GM21529 (cell line): Measurements from ENCODE around the gene PUM1.

Experiments
- ATAC-seq: cut with Tn5 transposase; IDR thresholded peaks from one replicate; pipeline ENCODE4 v1.9.1; 2021; ENCODE audit not compliant: unreplicated experiment

Gene PUM1

DNA sequence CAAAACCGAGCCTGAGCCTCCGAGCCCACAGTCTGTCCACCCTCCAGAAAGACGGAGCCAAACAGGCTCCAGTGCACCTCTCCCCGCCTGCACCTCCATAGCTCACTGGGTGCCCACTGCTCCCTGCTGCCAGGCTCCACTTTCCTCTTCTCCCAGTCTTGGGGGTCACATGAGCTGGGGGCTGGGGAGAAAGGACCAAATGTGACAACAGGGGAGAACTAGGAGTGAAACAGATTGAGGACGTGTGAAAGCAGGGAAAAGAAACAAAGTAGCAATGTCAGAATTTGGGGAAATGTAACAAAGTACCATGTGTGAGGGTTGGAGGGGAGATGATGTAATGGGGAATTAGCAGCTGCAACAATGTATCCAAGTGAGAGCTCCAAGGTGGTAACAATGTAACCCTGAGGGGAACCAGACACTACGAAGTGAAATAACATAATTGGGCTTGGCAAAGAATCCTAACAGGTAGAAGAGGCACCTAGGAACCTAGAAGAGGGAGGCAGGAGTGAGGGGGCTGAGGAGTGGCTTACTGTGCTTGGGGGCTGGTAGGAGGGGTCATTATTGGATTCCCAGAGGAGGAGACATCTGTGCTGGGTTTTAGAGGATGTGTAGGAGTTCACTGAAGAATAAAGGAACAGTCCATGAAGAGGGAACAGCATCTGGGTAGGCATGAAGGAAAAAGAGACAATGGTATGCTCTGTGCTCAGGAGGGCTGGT is 169.4 kb downstream of the PUM1 start:
- no peak for ATAC-seq

DNA sequence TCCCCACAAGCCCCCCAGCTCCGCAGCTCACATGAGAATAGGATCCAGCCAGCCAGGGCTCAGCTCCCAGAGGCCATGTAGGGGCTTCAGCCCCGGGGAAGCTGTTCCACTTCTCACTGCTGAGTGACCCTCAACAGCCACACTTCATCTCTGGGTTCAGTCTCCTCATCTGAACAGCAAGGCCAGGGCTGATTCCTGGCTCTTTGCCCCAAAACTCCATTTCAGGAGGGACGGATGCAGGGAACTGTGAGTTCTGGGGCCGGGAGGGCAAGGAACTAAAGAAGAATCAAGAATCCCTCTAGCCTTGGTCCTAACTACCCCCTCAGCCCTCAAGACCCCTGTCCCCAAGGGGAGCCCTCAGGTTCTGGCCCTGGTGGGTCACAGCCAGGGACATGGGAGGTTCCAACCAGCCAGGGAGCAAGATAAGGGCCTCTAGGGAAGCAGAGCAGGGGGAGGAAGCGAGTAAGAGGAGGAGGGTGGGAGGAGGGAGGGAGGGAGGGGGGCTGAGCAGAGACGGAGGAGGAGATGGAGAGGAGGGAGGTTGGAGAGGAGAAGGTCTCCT is 170.1 kb downstream of the PUM1 start:
- no peak for ATAC-seq

DNA sequence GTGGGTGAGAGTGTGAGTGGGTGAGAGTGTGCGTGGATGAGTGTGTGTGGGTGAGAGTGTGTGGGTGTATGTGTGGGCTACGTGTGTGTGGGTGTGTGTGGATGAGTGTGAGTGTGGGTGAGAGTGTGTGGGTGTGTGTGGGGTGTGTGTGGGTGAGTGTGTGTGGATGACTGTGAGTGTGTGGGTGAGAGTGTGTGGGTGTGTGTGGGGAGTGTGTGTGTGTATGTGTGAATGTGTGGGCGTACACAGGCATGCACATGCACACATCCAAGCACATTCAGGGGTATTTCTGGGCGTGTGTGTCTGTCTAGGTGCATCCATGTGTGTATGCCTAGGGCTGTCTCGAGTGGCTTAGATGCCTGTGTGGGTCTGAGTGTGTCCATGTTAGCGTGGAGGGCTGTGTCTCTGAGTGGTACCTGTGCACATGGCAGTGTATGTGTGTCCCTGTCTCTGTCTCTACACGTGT is 171.0 kb downstream of the PUM1 start:
- ATAC-seq = no peak

GRCh38 chr1:30893776-30894507 is 171.6 kb downstream of the PUM1 start:
- ATAC-seq = no peak

- ATAC-seq = no peak
Measured at GRCh38 chr1:30892671-30893073, 172.8 kb downstream of the PUM1 start.

DNA sequence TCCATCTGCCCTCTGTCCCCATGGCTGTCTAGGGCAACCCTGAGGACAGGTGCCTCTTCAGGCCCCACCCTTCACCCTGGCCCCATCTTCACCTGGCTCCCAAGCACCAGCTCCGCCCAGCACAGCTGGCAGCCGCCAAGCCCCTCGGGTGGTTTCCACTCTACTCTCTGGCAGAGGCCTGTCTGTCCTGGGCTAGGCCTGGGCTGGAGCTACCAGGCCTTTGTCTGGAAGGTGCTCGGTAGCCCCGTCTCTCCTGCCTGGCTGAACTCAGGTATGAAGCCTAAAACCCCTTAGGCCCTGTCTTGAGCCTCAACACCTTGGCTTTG is 174.3 kb downstream of the PUM1 start:
- ATAC-seq = no peak

- ATAC-seq = no peak
Measured at GRCh38 chr1:30890502-30891226, 174.9 kb downstream of the PUM1 start.

- ATAC-seq = no peak
Measured at GRCh38 chr1:30889511-30889910, 176.0 kb downstream of the PUM1 start.

GRCh38 chr1:30888975-30889374 is 176.5 kb downstream of the PUM1 start:
- ATAC-seq = no peak

DNA sequence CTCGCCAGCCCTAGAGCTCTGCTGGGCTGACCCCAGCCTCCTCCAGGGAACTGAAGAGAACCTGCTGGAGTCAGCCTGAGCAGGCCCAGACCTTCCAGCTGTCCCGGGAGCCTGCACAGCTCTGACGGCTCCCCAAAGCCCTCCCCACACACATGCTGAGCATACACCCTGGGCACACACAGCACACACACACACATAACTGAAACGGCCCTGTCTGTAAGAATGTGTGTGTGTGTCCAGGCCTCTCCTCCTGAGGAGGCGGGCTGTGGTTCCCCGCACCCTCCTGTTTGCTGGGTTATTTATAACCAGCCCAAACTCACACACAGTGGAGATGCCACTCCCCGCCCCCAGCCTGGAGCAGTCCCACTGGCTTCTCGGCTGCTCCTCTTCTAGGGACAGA is 177.1 kb downstream of the PUM1 start:
- ATAC-seq = no peak

DNA sequence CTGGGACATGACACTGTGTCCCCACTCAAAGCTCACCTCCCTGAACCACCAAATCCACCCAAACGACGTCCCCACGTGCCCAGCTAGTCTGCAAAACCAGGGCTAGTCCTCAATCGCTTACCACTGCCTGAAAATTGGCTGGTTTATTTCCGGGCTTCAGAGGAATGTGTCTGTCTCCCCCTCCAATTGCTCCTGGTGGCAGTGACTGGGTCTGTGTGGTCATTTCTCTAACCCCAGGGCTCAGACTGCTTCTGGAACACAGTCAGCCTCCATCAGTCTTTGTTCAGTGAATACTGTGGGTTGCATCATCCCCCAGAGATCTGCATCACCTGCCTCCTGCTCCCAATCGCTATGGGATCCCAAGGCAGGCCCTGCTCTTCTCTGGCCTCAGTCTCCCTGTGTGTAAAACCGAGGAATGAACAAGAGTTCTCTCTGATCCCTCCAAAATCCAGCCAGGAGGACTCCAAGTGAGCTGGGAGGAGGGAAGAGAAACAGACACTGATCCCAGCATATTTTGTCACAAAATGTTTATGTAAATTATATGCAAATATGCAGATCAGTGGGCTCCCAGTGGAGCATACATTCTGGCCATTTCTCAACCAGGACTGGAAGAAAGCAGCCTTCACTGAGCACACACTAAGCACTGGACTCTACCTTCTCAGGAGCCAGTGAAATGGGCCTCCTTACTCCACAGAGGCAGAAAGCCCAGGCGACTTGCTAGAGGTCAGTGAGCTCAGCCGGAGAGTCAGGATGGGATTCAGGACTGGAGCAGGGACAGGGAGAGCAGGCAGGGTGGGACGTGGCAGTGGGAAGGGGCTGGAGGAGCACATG is 177.8 kb downstream of the PUM1 start:
- ATAC-seq = no peak

GRCh38 chr1:30886710-30887428 is 178.6 kb downstream of the PUM1 start:
- ATAC-seq = no peak

GRCh38 chr1:30885570-30886522 is 179.7 kb downstream of the PUM1 start:
- no peak for ATAC-seq

- no peak for ATAC-seq
Measured at GRCh38 chr1:30884723-30885122, 180.8 kb downstream of the PUM1 start.

DNA sequence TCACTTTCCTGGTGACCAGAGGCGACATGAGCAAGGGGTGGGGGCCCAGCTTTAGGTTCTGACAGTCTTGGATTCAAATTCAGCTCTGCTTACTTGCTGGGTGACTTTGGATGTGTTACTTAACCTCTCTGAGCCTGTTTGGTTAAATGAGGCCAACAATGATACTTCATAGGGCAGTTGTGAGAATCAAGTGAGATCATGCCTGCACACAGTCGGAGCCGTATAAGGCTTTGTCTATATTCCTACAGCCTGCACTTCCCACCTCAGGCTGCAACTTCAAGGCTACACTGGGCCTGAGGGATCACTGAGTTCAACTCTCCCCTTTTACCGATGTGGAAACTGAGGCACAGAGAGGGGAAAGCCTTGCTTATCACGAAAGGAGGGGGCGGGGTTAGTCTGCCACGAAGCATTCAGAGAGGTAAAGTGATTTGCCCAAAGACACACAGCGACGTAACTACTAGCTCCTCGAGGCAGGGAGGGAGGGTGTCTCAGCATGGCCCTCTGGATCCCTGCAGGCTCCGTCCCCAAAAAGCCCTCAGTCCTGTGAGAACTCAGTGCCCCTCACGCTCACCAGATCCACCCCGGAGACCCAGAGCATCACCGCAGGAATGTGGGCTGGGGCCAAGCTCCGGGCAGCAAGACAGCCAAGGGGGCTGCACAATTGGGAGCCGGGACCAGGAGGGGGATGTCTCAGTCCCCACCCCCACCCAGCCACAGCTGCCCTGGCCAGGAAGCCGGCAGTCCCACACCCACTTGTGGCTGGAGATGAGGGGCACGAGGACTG is 181.9 kb downstream of the PUM1 start:
- no peak for ATAC-seq

GRCh38 chr1:30882678-30883388 is 182.7 kb downstream of the PUM1 start:
- ATAC-seq = no peak
